AG10803 (cell line): ENCODE measurements around the gene RNF32.
A peak's percentile ranks its signal among the peaks of the same experiment; 100 is the strongest.

Source experiments
- DNase-seq: peaks from one replicate; pipeline ENCODE4 v3.0.0; 2010; ENCODE audit warnings: low read depth
- H3K4me3 ChIP-seq: 2 replicates; pipeline ENCODE4 v1.5.1; 2011; ENCODE audit warnings: mild to moderate bottlenecking, low read length, control low read depth
- TF ChIP-seq, protein P1 (sequence below): conservative IDR thresholded peaks from 2 replicates; pipeline ENCODE4 v1.5.1; 2011; ENCODE audit warnings: mild to moderate bottlenecking, low read length, control low read depth, inconsistent platforms

RNF32 gene

GRCh38 chr7:156677374-156678054 is 36.9 kb downstream of the RNF32 start:
- DNase-seq: no peak
- no peak overlapping the region for H3K4me3 ChIP-seq
- TF ChIP-seq, protein P1, sequence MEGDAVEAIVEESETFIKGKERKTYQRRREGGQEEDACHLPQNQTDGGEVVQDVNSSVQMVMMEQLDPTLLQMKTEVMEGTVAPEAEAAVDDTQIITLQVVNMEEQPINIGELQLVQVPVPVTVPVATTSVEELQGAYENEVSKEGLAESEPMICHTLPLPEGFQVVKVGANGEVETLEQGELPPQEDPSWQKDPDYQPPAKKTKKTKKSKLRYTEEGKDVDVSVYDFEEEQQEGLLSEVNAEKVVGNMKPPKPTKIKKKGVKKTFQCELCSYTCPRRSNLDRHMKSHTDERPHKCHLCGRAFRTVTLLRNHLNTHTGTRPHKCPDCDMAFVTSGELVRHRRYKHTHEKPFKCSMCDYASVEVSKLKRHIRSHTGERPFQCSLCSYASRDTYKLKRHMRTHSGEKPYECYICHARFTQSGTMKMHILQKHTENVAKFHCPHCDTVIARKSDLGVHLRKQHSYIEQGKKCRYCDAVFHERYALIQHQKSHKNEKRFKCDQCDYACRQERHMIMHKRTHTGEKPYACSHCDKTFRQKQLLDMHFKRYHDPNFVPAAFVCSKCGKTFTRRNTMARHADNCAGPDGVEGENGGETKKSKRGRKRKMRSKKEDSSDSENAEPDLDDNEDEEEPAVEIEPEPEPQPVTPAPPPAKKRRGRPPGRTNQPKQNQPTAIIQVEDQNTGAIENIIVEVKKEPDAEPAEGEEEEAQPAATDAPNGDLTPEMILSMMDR: no peak

GRCh38 chr7:156680281-156680680 is 39.7 kb downstream of the RNF32 start:
- DNase-seq: peak; percentile 24
- TF ChIP-seq, protein P1: no peak
- no peak overlapping the region for H3K4me3 ChIP-seq

DNA sequence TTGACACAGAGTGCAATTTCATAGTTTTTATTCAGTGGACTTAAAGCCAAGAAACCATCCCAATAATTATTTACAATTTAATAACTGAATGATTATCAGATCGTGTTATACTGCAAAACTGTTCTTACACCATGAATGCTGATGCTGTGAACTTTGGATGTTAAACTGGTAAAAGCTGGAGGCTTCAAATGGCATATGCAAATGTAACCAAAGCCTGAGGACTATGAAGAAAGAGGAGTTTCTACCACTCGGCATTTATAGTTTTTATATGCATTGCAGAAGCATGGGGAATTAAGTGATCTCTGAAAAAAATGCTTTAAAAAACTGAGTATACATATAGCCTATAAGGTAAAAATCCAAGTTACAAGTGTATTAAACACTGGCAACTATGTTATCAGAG is 42.4 kb downstream of the RNF32 start:
- TF ChIP-seq, protein P1: no peak
- H3K4me3 ChIP-seq: no peak overlapping the region
- DNase-seq: no peak

DNA sequence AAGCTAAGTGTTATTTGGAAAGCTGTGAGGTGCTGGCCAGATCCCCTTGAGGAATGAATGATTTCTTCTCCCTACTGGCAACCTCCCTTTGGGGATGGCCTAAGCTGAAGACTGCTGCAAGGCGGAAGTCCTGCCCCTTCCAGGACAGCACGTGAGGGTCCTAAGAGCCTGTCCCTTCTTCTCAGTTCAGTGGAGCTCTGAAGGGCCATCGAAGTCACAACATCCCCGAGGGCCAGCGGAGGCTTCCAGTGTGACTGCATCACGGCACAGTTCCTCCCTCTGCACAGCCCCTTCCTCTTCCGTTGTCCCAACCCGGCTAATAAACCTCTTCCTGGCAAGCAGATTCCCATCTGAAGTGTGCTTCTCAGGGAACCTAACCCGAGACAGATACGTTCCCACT is 43.7 kb downstream of the RNF32 start:
- TF ChIP-seq, protein P1: no peak
- no peak for DNase-seq
- H3K4me3 ChIP-seq: no peak overlapping the region

DNA sequence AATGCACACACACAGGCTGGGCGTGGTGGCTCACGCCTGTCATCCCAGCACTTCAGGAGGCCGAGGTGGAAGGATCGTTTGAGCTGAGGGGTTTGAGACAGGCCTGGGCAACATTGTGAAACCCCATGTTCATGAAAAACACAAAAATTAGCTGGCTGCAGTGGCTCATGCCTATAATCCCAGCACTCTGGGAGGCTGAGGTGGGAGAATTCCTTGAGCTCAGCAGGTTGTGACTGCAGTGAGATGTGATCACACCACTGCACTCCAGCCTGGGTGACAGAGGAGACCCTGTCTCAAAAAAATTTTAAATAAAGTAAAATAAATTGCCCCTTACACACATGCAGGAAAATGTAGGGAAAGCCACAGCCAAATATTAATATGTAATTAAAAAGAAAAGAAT is 44.1 kb downstream of the RNF32 start:
- TF ChIP-seq, protein P1: no peak
- no peak overlapping the region for H3K4me3 ChIP-seq
- no peak for DNase-seq

DNA sequence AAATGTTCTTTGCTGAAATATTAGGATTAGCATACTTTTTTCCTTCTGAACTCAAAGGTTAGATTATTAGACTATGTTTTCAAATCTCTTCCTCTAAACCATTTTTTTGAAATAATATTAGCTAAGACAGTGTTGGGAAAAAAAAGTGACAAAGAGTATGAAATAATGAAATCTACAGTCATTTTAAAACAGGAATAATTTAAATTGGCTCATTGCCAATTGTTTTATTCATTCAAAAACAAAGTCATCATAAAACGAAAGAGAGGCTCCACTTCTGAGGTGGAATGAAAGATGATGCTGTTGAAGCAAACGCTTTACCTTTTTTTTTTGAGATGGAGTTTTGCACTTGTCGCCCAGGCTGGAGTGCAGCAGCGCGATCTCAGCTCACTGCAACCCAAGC is 51.2 kb downstream of the RNF32 start:
- no peak overlapping the region for H3K4me3 ChIP-seq
- TF ChIP-seq, protein P1: no peak
- DNase-seq: no peak

DNA sequence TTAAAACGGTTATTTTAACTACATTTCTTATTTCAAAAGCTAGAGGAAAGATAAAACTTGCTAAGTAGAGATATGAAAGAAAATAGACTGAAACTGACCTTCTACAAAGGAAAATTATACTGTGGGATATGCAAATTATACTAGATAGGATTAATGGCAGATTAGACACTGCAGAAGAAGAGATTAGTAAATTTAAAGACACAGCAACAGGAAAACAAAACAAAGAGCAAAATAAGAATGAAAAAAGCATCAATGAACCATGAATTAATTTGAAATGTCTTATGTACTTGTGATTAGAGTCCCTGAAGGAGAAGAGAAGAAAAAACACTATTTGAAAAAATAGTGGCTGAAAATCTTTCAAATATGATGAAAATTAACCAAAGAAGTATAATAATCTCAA is 52.3 kb downstream of the RNF32 start:
- DNase-seq: no peak
- TF ChIP-seq, protein P1: no peak
- H3K4me3 ChIP-seq: no peak overlapping the region
